BLaER1 (cell line): ENCODE results near the gene RBM23.
"Not testable (repeated sequence)": the region's sequence is repeated elsewhere in the genome, so short reads cannot be mapped to it uniquely, and the experiment has no call there.

Experiments
- H3K27ac ChIP-seq: shearing (Covaris generic); formaldehyde crosslinking; 2 replicates; pipeline ENCODE4 v1.8.1; 2022
- H3K27me3 ChIP-seq: shearing (Covaris generic); formaldehyde crosslinking; 2 replicates; pipeline ENCODE4 v1.8.1; 2022
- H3K36me3 ChIP-seq: shearing (Covaris generic); formaldehyde crosslinking; 2 replicates; pipeline ENCODE4 v1.8.1; 2022
- H3K4me1 ChIP-seq: shearing (Covaris generic); formaldehyde crosslinking; 2 replicates; pipeline ENCODE4 v1.8.1; 2022
- H3K4me2 ChIP-seq: shearing (Covaris generic); formaldehyde crosslinking; 2 replicates; pipeline ENCODE4 v1.8.1; 2022
- H3K4me3 ChIP-seq: shearing (Covaris generic); formaldehyde crosslinking; 2 replicates; pipeline ENCODE4 v1.8.1; 2022
- H3K9ac ChIP-seq: shearing (Covaris generic); formaldehyde crosslinking; 2 replicates; pipeline ENCODE4 v1.8.1; 2022
- H3K9me3 ChIP-seq: shearing (Covaris generic); formaldehyde crosslinking; 2 replicates; pipeline ENCODE4 v1.8.1; 2022
- H4K20me1 ChIP-seq: shearing (Covaris generic); formaldehyde crosslinking; 2 replicates; pipeline ENCODE4 v1.8.1; 2022
- Cebpa-rat ChIP-seq: shearing (Covaris generic); IDR thresholded peaks from 2 replicates; pipeline ENCODE4 v1.8.1; 2022

The RBM23 gene

DNA sequence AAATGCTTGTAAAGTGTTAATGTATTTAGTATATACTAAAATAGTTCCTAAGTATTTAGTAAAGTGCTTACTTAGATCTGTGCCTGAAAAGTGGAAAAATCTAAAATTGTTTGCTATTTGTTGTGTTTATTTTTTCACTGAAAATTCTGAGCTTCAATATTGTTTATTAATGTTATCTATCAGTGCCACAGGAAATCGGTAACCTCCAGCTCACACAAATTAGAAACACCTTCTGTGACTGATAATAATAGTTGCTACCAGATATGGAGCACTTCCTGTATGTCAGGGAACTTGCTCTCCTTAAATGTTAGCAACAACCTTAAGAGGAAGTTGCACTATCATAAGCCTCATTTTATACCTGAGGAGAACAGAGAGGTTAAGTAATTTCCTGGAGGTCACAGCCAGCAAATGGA is 48.1 kb downstream of the RBM23 start:
- peaks cover 13% of the 10 kb centered on the region; the same call in 1 of the 2 replicates for H4K20me1 ChIP-seq
- peak overlapping the region; percentile 77 for H3K4me2 ChIP-seq
- H3K36me3 ChIP-seq = peaks cover 26% of the 10 kb centered on the region
- TF ChIP-seq Cebpa-rat = no peak
- H3K9ac ChIP-seq = peak overlapping the region; percentile 89
- peak overlapping the region; percentile 90 for H3K4me3 ChIP-seq
- H3K27me3 ChIP-seq = no peaks in the 10 kb centered on the region
- no peaks in the 10 kb centered on the region for H3K9me3 ChIP-seq
- H3K4me1 ChIP-seq = peaks cover 35% of the 10 kb centered on the region
- H3K27ac ChIP-seq = peak overlapping the region; percentile 90

DNA sequence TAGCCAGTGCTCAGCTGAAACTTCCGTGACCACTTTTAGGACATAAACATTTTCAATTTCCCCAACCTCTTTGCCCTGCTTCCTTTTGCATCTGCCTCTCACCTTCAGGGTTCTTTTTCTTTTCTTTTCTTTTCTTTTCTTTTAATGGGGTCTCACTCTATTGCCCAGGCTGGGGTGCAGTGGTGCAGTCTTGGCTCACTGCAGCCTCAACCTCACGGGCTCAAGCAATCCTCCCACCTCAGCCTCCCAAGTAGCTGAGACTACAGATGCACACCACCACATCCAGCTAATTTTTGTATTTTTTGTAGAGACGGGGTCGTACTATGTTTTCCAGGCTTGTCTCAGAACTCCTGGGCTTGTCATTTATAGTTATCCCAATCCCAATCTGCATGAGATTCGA is 52.1 kb downstream of the RBM23 start:
- no peaks in the 10 kb centered on the region for H4K20me1 ChIP-seq
- H3K36me3 ChIP-seq = no peaks in the 10 kb centered on the region
- no peak overlapping the region for H3K9ac ChIP-seq
- no peaks in the 10 kb centered on the region for H3K27me3 ChIP-seq
- no peaks in the 10 kb centered on the region for H3K9me3 ChIP-seq
- H3K4me1 ChIP-seq = peaks cover 19% of the 10 kb centered on the region
- H3K4me3 ChIP-seq = no peak overlapping the region
- H3K4me2 ChIP-seq = no peak overlapping the region
- no peak overlapping the region for H3K27ac ChIP-seq
- TF ChIP-seq Cebpa-rat = no peak

DNA sequence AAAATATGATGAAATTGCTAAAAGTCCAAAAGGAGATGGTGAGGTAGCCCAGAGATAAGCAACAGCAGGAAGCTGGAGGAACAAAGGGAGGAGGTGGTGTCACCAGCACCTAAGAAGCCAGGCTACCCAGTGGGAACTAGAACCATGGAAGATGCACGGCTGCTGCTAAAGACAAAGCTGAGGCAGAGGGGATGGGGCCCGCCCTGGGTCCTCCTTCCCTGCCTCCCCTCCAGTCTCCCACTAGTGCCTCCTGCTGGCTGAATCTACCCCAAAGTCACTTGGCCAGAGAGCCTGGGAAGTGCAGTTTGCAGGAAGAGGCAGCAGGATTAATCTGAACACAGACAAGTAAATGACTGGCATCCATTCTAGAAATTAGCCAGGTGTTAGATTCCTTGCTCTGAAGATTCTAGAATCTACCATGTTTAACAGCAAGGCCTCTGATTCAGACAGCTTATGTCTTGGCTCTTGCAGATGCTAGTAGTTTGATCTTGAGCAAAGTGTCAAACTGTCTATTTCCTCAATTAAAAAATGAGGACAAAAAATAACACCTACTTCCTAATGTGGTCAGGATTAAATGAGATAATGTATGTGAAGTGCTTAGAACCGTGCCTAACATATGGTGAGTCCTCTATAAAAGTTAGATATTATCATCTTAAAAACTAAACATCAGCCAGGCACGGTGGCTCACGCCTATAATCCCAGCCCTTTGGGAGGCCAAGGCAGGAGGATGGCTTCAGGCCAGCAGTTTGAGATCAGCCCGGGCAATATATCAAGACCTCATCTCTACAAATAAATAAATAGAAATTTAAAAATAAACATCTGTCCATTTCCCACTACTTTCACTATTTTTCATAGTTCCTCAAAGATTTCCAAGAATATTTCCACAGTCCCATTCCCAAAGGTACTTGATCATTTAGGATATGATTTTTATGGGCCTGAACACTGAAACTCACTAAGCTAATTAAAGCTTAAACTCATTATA is 53.2 kb downstream of the RBM23 start:
- Histone ChIP-seq H4K20me1 (no peaks in the 10 kb centered on the region), H3K9me3 (no peaks in the 10 kb centered on the region), H3K4me3 (no peak overlapping the region), H3K4me2 (no peak overlapping the region), H3K27me3 (no peaks in the 10 kb centered on the region), H3K4me1 (peaks cover 16% of the 10 kb centered on the region), H3K9ac (no peak overlapping the region), H3K27ac (no peak overlapping the region), H3K36me3 (no peaks in the 10 kb centered on the region)
- TF ChIP-seq Cebpa-rat = no peak

- Histone ChIP-seq H3K27me3 (no peaks in the 10 kb centered on the region), H3K4me3 (no peak overlapping the region), H4K20me1 (no peaks in the 10 kb centered on the region), H3K36me3 (no peaks in the 10 kb centered on the region), H3K9ac (no peak overlapping the region), H3K9me3 (peaks cover 4% of the 10 kb centered on the region; the same call in 1 of the 2 replicates), H3K4me2 (no peak overlapping the region), H3K4me1 (peaks cover 9% of the 10 kb centered on the region), H3K27ac (no peak overlapping the region)
- no peak for TF ChIP-seq Cebpa-rat
Measured at GRCh38 chr14:22864979-22865378, 54.0 kb downstream of the RBM23 start.

- TF ChIP-seq Cebpa-rat = no peak
Measured at GRCh38 chr14:22861651-22862050, 57.3 kb downstream of the RBM23 start.

DNA sequence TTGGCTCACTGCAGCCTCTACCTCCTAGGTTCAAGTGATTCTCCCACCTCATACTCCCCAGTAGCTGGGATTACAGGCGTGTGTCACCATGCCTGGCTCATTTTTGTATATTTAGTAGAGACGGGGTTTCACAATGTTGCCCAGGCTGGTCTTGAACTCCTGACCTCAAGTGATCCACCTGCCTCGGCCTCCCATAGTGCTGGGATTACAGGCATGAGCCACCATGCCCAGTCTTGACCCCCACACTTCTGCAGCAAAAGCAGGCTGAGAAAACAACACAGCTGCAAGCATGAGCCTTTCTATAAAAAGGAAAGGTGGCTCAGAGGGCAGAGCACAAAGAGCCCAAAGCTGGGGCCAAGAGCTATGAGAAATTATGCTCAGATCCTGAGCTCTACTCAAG is 58.6 kb downstream of the RBM23 start:
- H3K27ac ChIP-seq = not testable (repeated sequence)

More at GRCh38 chr14:22861651-22862050, 57.3 kb downstream of the RBM23 start:
- no peak overlapping the region for H3K27ac ChIP-seq
- H3K4me2 ChIP-seq = no peak overlapping the region
- no peaks in the 10 kb centered on the region for H3K27me3 ChIP-seq
- no peaks in the 10 kb centered on the region for H4K20me1 ChIP-seq
- no peak overlapping the region for H3K9ac ChIP-seq
- H3K4me1 ChIP-seq = peaks cover 11% of the 10 kb centered on the region
- no peaks in the 10 kb centered on the region for H3K36me3 ChIP-seq
- H3K4me3 ChIP-seq = no peak overlapping the region
- H3K9me3 ChIP-seq = peaks cover 4% of the 10 kb centered on the region; the same call in 1 of the 2 replicates

GRCh38 chr14:22856428-22856827 is 62.5 kb downstream of the RBM23 start:
- no peaks in the 10 kb centered on the region for H3K27me3 ChIP-seq
- no peak overlapping the region for H3K27ac ChIP-seq
- no peak overlapping the region for H3K4me3 ChIP-seq
- peaks cover 29% of the 10 kb centered on the region for H3K4me1 ChIP-seq
- no peak overlapping the region for H3K9ac ChIP-seq
- peaks cover 4% of the 10 kb centered on the region; the same call in 1 of the 2 replicates for H3K9me3 ChIP-seq
- H4K20me1 ChIP-seq = no peaks in the 10 kb centered on the region
- TF ChIP-seq Cebpa-rat = no peak
- H3K36me3 ChIP-seq = no peaks in the 10 kb centered on the region
- H3K4me2 ChIP-seq = no peak overlapping the region

More for the DNA sequence above, 58.6 kb downstream of the RBM23 start:
- H3K36me3 ChIP-seq, H3K9ac ChIP-seq, H3K4me3 ChIP-seq, H3K4me2 ChIP-seq, H3K27me3 ChIP-seq, H3K9me3 ChIP-seq, H4K20me1 ChIP-seq: not testable (repeated sequence)
- peaks cover 11% of the 10 kb centered on the region for H3K4me1 ChIP-seq

DNA sequence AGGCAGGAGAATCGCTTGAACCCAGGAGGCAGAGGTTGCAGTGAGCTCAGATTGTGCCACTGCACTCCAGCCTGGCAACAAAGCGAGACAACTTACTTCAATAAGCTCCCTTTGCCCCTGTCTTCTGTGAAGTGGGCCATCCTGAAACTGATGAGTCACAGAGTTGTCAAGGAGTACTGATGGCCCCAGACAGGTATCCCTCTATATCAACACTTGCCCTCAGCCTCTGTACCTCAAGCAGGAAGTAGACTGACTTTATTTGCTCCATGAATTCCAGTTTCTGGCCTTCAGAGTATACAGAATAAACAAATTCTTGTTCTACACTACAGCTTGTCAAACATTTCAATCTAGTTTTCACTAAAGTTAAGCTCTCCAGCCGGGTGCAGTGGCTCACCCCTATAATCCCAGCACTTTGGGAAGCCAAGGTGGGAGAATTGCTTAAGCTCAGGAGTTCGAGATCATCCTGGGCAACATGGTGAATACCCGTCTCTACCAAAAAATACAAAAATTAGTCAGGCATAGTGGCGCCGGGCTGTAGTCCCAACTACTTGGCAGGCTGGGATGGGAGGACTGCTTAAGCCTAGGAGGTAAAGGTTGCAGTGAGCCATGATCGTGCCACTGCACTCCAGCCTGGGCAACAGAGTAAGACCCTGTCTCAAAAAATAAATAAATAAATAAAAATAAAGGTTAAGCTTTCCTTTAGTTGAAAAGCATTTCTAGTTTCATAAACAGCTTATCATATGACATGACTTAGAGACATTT is 63.8 kb downstream of the RBM23 start:
- Histone ChIP-seq H3K4me2 (no peak overlapping the region), H3K9me3 (peaks cover 1% of the 10 kb centered on the region; the same call in 1 of the 2 replicates), H3K4me3 (no peak overlapping the region), H3K4me1 (peaks cover 36% of the 10 kb centered on the region), H3K9ac (no peak overlapping the region), H3K27ac (no peak overlapping the region), H3K27me3 (no peaks in the 10 kb centered on the region), H3K36me3 (no peaks in the 10 kb centered on the region), H4K20me1 (no peaks in the 10 kb centered on the region)
- no peak for TF ChIP-seq Cebpa-rat

- H3K4me1 ChIP-seq = peaks cover 36% of the 10 kb centered on the region
- not testable (repeated sequence) for H3K27ac ChIP-seq, H3K9ac ChIP-seq, H3K27me3 ChIP-seq, H4K20me1 ChIP-seq, H3K9me3 ChIP-seq, H3K4me3 ChIP-seq, H3K4me2 ChIP-seq, H3K36me3 ChIP-seq
Measured at GRCh38 chr14:22854296-22854695, 64.7 kb downstream of the RBM23 start.
